HFFc6 (cell line): Measurements from ENCODE around the gene GABRB2. TPM values are rescaled to one million over a fixed set of nuclear protein-coding genes. Genes with fewer than 3 reads are reported as not detected.

Experiments used
- DNase-seq: peaks from one replicate; pipeline ENCODE4 v3.0.0-alpha.2; 2018
- H3K27ac Mint-ChIP-seq: 2 replicates; pipeline ENCODE4 v1.8.0; 2020; ENCODE audit warnings: mild to moderate bottlenecking, mixed read lengths
- H3K27me3 Mint-ChIP-seq: 2 replicates; pipeline ENCODE4 v1.8.0; 2021; ENCODE audit warnings: mild to moderate bottlenecking, moderate library complexity, mixed read lengths; ENCODE audit not compliant: insufficient read depth
- H3K36me3 Mint-ChIP-seq: 2 replicates; pipeline ENCODE4 v1.8.0; 2021; ENCODE audit warnings: low read depth, mixed read lengths
- H3K4me1 Mint-ChIP-seq: 2 replicates; pipeline ENCODE4 v1.8.0; 2020; ENCODE audit warnings: low read depth, mixed read lengths
- H3K4me3 Mint-ChIP-seq: 2 replicates; pipeline ENCODE4 v1.8.0; 2020; ENCODE audit warnings: mild to moderate bottlenecking, moderate library complexity, mixed read lengths
- H3K9me3 Mint-ChIP-seq: 2 replicates; pipeline ENCODE4 v1.8.0; 2020; ENCODE audit warnings: mild to moderate bottlenecking, mixed read lengths
- total RNA-seq, 6 experiments: library from RNA; stranded (reverse); fragmentation: NEBNext Ultra II Directional; extraction: Animal tissue kit (Norgen Biotek cat#: 25700); gene quantifications; 2 replicates in 1 of 6; 3 replicates in 5 of 6; pipeline ENCODE4 v1.2.3, GENCODE V29; 2021
- TF ChIP-seq, protein P1 (sequence below): fragments of 200-600 bp; sonication (generic); IDR thresholded peaks from 2 replicates; pipeline ENCODE4 v1.5.0; 2021; ENCODE audit warnings: antibody characterized with exemption, mild to moderate bottlenecking

Gene GABRB2
- total RNA-seq, 6 experiments from 2014 or later = not detected

DNA sequence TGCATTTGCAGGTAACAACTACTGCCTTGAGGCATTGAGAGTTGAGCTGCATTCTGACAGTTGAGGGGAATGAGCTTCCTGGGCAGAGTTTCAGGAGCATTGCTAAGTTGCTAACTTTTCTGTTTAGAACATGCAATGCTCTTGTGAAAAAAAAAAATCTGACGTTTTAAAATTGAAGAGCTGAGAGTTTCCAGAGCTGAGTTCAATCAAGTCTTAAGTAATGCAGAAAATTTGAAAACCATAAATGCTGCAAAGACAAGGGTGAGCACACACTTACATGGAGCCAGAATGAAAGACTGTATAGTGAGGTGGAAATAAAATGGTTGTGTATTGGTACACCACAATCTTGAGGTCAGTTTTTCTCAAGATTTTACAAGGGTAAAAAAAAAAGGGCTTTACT is 166.0 kb downstream of the GABRB2 start:
- Mint-ChIP-seq H3K9me3 (peaks cover 43% of the 10 kb centered on the region), H3K27me3 (no peaks in the 10 kb centered on the region), H3K4me1 (no peaks in the 10 kb centered on the region), H3K4me3 (no peak overlapping the region), H3K36me3 (no peaks in the 10 kb centered on the region), H3K27ac (no peak overlapping the region)
- TF ChIP-seq, protein P1, sequence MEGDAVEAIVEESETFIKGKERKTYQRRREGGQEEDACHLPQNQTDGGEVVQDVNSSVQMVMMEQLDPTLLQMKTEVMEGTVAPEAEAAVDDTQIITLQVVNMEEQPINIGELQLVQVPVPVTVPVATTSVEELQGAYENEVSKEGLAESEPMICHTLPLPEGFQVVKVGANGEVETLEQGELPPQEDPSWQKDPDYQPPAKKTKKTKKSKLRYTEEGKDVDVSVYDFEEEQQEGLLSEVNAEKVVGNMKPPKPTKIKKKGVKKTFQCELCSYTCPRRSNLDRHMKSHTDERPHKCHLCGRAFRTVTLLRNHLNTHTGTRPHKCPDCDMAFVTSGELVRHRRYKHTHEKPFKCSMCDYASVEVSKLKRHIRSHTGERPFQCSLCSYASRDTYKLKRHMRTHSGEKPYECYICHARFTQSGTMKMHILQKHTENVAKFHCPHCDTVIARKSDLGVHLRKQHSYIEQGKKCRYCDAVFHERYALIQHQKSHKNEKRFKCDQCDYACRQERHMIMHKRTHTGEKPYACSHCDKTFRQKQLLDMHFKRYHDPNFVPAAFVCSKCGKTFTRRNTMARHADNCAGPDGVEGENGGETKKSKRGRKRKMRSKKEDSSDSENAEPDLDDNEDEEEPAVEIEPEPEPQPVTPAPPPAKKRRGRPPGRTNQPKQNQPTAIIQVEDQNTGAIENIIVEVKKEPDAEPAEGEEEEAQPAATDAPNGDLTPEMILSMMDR = no peak
- DNase-seq = no peak

DNA sequence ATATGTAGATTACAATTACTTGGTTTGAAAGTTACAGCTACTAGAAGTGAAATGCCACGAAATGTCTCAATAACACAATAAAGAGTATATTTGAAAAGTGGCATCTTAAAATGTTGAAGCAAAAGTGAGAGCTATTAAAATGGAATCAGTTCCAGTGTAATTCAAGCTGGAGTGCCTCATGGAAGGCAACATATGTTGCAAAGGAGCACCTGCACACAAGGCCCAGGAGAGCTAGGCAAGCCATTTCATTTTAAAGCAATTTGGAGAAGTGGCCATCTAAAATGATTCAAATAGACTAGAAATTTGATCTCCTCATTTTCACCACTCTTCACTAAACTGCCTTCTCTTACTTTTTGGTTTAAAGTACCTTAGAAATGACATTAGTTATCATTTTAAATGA is 167.8 kb downstream of the GABRB2 start:
- no peak for DNase-seq
- Mint-ChIP-seq H3K36me3 (no peaks in the 10 kb centered on the region), H3K9me3 (peaks cover 43% of the 10 kb centered on the region), H3K27me3 (no peaks in the 10 kb centered on the region; the same call in 1 of the 2 replicates), H3K4me1 (no peaks in the 10 kb centered on the region), H3K4me3 (no peak overlapping the region), H3K27ac (no peak overlapping the region)
- TF ChIP-seq, protein P1 = no peak

DNA sequence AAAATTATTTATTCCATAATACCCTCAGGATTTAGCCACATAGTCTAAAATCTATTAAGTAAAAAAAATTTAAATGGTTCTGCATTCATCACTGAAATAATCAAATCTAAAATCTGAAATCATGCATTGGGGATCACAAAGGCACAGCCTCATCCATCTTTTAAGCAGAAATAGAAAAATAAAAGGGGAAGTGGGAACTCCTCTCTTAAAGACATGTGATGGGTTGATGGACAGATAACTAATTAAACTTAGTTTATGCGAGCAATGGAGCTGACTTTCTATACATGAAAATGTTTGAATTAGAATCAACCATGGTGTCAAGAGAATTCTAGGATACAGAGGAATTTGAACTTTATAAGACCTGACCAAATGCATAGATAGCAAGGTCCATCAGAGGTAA is 170.5 kb downstream of the GABRB2 start:
- no peaks in the 10 kb centered on the region for H3K4me1 Mint-ChIP-seq
- TF ChIP-seq, protein P1 = no peak
- no peaks in the 10 kb centered on the region; the same call in 1 of the 2 replicates for H3K27me3 Mint-ChIP-seq
- no peaks in the 10 kb centered on the region for H3K36me3 Mint-ChIP-seq
- H3K9me3 Mint-ChIP-seq = peaks cover 20% of the 10 kb centered on the region
- no peak for DNase-seq
- no peak overlapping the region for H3K4me3 Mint-ChIP-seq
- no peak overlapping the region for H3K27ac Mint-ChIP-seq

DNA sequence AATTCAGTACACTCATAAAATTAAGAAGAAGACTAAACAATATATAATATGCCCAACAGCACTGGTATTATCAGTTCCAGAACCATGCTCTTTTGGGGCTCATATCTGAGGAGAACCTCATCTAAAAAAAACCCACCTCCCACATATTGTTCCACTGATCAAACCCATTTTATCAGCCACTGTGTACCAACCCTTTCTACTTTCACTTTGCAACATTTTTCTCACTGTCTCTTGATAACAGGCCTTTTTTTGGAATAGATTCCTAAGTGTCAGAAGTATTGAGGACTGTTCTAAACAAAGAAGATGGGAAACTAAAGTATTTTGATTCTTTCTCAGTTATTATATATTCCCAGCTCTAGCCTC is 173.2 kb downstream of the GABRB2 start:
- no peak for DNase-seq
- Mint-ChIP-seq H3K36me3 (no peaks in the 10 kb centered on the region), H3K27me3 (no peaks in the 10 kb centered on the region; the same call in 1 of the 2 replicates), H3K9me3 (peaks cover 24% of the 10 kb centered on the region), H3K4me1 (no peaks in the 10 kb centered on the region), H3K4me3 (no peak overlapping the region), H3K27ac (no peak overlapping the region)
- TF ChIP-seq, protein P1 = no peak

DNA sequence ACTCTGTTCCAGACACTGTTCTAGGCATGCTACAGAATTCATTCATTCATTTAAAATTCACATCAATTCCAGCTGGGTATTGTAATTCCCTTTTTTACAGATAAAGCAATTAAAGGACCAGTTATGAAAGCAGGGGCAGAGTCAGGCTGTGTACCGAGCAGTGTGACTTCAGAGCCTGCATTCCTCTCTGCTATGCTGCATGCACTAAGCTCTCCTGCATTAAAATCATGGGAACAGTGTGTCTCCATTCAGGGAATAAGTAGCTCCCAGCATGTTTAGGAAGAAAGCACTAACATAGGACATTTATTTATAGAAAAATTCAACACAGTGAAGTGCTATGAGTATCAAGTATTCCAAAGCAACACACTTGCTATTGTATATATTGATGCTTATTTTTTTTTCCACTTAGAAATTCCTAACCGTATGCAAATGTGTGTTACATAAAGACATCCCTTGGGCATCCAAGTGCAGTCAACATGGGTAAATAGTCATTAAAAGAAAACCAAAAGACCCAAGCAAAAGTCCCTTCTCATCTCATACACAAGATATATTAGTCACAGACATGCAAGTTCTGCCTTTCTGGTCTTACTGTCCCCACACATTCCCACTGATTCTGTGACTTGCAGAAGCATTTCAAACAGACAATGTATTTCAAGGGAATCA is 173.7 kb downstream of the GABRB2 start:
- Mint-ChIP-seq H3K36me3 (no peaks in the 10 kb centered on the region), H3K9me3 (peaks cover 24% of the 10 kb centered on the region), H3K4me1 (no peaks in the 10 kb centered on the region), H3K4me3 (no peak overlapping the region), H3K27me3 (no peaks in the 10 kb centered on the region; the same call in 1 of the 2 replicates), H3K27ac (no peak overlapping the region)
- TF ChIP-seq, protein P1 = no peak
- DNase-seq = no peak
